WI38 (cell line): ENCODE data around the gene CTRB1.

Source experiments
- H3K4me3 ChIP-seq: 2 replicates; pipeline ENCODE4 v1.5.1; 2011; ENCODE audit warnings: low read depth, mild to moderate bottlenecking, control low read depth, low read length
- CTCF ChIP-seq: IDR thresholded peaks from 2 replicates; pipeline ENCODE4 v1.5.1; 2012; ENCODE audit warnings: low read depth, mild to moderate bottlenecking, control low read depth, low read length

Gene CTRB1

GRCh38 chr16:75218256-75219076, at the start of gene CTRB1:
CTRB1 (plus strand) TSS chr16:75218988; CDS start chr16:75219008, 20 bp downstream.
- TF ChIP-seq CTCF, result no peak
- no peak within 1 kb of the TSS for H3K4me3 ChIP-seq

GRCh38 chr16:75169899-75170405, 48.8 kb upstream of the CTRB1 start:
- H3K4me3 ChIP-seq, result no peak overlapping the region
- TF ChIP-seq CTCF, result no peak

DNA sequence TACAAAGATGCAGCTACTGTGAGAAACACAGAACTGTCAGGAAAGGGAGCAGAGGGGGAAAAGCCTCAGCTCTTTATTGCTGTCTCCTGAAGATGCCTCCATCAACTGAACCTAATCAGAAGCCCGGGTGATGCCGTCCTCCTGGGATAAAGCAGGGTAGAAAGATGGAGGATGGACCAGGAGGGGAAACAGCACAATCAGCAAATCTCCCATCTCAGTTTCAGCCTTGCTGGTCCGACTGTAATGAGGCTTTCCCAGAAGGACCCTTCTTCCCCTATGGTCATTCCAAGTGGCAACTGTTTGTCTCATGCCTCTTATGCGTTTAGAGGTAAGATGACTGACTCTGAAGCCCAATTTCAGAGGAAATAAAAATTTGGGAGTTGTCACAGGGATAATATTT, 46.2 kb upstream of the CTRB1 start:
- H3K4me3 ChIP-seq, result no peak overlapping the region
- no peak for TF ChIP-seq CTCF

DNA sequence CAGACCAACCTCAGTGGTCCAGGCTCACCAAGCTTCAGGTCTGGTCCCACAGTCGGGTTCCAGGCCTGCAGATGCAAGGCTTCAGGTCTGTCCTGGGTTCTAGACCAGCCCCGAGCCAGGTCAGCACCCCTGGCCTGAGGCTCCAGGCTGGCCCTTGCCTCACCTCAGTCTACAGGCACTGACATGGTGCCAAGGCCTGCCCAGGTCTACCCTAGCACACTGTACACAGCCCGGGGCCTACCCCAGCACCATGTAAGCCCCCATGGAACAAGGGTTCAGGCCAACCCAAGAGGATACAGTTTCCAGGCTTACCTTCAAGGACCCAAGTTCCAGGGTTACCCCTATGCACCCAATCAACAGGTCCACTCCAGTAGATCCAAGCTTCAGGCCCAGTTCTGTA, 43.7 kb upstream of the CTRB1 start:
- no peak for TF ChIP-seq CTCF
- H3K4me3 ChIP-seq, result no peak overlapping the region

DNA sequence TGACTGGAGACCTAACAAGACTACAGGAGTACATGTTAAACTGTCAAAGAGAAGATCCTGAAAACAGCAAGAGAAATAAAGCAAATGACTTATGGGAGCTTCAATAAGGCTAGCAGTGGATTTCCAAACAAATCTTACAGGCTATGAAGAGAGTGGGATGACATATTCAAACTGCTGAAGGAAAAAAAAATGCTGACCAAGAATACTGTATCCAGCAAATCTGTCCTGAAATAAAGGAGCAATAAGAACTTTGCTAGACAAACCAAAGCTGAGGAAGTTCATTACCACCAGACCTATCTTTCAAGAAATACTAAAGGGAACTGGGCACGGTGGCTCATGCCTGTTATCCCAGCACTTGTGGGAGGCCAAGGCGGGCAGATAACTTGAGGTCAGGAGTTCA, 41.9 kb upstream of the CTRB1 start:
- no peak for TF ChIP-seq CTCF
- H3K4me3 ChIP-seq, result no peak overlapping the region

DNA sequence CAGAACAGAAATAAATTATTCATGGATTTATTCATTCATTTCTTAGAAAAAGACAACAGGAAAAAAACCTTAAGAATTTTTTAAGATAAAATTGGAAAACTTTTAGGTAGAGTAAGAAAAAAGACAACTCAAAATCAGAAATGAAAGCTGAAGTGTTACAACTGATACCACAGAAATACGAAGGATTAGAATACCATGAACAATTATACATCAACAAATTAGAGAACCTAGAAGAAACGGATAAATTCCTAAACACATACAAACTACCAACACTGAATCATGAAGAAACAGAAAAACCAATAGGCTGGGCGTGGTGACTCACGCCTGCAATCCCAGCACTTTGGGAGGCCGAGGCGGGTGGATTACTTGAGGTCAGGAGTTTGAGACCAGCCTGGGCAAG, 39.6 kb upstream of the CTRB1 start:
- TF ChIP-seq CTCF, result no peak
- H3K4me3 ChIP-seq, result no peak overlapping the region

- TF ChIP-seq CTCF, result no peak
- no peak overlapping the region for H3K4me3 ChIP-seq
Measured at GRCh38 chr16:75181630-75182029, 37.2 kb upstream of the CTRB1 start.
